ENCODE results near the gene FOXQ1. TPM values are rescaled to one million over a fixed set of nuclear protein-coding genes. Genes with fewer than 3 reads are reported as not detected.

FOXQ1 gene
- total RNA-seq, 1 donor from 2014 or later: 27.9 TPM

DNA sequence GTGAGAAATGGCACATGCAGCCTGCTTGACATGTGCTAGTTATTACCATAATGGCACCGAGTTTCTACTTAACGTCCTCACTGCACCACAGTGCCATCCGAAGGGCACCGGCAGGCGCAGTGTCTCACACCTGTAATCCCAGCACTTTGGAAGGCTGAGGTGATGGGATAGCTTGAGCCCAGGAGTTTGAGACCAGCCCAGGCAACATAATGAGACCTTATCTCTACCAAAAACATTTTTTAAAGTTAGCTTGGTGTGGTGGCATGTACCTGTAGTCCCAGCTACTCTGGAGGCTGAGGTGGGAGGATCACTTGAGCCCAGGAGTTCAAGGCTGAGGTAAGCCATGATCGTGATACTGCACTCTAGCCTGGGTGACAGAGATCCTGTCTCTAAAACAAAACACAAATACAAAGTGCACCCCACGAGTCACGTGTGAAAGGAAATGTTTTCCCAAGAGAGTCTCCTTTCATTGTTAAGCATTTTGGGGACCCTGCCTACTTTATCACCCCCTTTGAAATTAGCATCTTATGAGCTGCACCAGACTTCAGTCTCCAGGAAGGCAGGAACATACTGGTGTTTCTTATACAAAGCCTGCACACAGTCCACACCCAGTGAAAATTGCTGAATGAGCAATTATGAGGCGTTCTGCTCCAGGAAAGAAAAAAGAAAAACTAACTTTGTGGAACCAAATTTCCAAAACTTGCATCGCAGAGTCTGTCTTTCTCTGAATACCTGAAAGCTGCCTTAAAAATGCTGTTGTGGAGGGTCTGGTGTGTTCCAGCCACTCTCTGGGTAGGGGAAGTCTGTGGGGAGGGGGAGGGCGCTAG lies 47.1 kb upstream of the FOXQ1 start:
- no peak overlapping the region for H3K4me3 Mint-ChIP-seq
- H3K4me1 Mint-ChIP-seq (ENCODE audit: unreplicated experiment): no peaks in the 10 kb centered on the region
- peaks cover 17% of the 10 kb centered on the region for H3K27me3 Mint-ChIP-seq
- DNase-seq (ENCODE audit: extremely low spot score, unreplicated experiment): no peak
- no peaks in the 10 kb centered on the region for H3K36me3 Mint-ChIP-seq
- H3K27ac Mint-ChIP-seq: no peak overlapping the region
- no peaks in the 10 kb centered on the region for H3K9me3 Mint-ChIP-seq
- TF ChIP-seq, protein P1, sequence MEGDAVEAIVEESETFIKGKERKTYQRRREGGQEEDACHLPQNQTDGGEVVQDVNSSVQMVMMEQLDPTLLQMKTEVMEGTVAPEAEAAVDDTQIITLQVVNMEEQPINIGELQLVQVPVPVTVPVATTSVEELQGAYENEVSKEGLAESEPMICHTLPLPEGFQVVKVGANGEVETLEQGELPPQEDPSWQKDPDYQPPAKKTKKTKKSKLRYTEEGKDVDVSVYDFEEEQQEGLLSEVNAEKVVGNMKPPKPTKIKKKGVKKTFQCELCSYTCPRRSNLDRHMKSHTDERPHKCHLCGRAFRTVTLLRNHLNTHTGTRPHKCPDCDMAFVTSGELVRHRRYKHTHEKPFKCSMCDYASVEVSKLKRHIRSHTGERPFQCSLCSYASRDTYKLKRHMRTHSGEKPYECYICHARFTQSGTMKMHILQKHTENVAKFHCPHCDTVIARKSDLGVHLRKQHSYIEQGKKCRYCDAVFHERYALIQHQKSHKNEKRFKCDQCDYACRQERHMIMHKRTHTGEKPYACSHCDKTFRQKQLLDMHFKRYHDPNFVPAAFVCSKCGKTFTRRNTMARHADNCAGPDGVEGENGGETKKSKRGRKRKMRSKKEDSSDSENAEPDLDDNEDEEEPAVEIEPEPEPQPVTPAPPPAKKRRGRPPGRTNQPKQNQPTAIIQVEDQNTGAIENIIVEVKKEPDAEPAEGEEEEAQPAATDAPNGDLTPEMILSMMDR (conservative IDR thresholded peaks at IDR 0.05): no peak

DNA sequence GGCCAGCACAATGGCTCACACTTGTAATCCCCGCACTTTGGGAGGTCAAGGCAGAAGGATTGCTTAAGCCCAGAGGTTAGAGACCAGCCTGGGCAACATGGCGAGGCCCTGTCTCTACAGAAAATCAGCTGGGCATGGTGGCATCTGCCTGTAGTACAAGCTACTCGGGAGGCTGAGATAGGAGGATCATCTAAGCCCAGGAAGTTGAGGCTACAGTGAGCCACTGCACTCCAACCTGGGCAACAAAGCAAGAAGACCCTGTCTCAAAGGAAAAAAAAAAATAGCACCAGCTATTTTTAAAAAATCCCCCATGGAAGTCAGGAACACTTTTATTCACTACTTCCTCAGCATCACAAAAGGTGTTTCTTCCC lies 45.2 kb upstream of the FOXQ1 start:
- TF ChIP-seq, protein P1 (conservative IDR thresholded peaks at IDR 0.05): no peak
- Mint-ChIP-seq H3K27me3 (peaks cover 19% of the 10 kb centered on the region), H3K36me3 (no peaks in the 10 kb centered on the region)

DNA sequence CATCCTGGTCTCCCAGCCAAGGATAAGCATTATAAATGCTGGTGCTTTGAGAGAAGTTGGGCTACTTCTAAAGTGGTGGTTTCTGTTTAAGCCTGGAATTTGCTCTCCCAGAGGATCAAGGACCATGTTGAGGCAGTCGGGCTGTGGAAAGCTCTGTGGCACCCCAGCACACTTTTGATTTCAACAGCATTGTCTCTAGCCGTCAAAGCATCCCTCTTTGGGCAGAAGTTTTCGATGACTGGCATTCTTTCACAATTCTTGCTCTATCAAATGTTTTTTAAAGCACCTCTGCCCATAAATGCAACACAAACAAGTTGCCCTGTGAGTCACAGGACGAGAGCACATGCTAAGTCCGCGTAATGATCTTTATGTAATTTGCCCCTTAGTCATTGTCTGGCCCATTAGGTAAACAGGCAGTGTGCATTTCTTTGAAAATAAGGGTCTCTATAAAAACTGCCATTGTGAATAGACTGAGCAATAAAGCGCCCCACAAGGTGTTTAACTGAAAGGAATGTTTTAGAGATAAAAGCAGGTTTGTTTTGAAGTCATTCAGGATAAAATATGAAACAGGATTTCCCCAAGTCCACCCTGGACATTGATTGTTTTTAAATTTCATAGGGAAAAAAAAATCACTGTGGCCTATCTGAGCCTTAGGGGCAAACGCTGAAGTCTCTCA lies 44.7 kb upstream of the FOXQ1 start:
- H3K36me3 Mint-ChIP-seq: no peaks in the 10 kb centered on the region
- H3K27ac Mint-ChIP-seq: no peak overlapping the region
- peaks cover 19% of the 10 kb centered on the region for H3K27me3 Mint-ChIP-seq

More for the DNA sequence above, 45.2 kb upstream of the FOXQ1 start:
- no peak for DNase-seq (ENCODE audit: extremely low spot score, unreplicated experiment)
- Mint-ChIP-seq H3K27ac (no peak overlapping the region), H3K4me3 (no peak overlapping the region), H3K9me3 (no peaks in the 10 kb centered on the region), H3K4me1 (ENCODE audit: unreplicated experiment) (no peaks in the 10 kb centered on the region)

DNA sequence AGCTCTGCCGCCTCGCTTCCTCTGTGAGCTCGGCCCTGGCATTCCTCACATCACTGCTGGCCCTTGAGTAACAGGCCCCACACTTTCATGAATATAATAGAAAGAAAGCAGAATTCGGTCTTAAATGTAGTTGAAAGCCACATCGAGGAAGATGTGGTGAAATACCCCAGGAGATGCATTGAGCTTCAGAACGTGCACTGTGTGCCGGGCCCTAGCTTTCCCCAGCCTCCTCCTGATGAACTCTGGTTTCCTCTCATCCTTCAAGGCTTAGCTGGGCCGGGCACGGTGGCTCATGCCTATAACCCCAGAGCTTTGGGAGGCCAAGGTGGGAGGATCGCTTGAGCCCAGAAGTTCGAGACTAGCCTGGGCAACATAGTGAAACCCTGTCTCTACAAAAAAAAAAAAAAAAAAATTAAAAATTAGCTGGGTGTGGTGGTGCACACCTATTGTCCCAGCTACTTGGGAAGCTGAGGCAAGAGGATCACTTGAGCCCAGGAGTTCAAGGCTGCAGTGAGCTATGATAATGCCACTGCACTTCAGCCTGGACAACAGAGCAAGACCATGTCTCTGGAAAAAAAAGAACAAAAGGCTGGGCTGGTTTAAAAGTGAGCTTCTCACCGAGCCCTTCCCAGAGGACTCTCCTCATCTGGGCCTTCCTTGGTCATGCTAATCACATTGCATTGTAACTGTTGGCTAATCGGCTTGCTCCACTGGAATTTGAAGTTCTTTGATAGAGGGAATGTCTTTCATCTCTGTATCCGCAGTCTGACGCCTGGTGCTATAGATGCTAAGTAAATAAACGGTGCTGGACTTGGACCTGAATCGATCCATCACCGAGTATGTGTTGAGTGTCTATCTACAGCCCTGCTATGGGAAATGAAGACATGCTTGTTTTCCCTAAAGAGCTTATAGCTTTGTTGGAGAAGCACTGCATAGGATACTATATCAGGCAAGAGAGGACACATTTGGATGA lies 43.8 kb upstream of the FOXQ1 start:
- Mint-ChIP-seq H3K9me3 (peaks cover 3% of the 10 kb centered on the region), H3K36me3 (no peaks in the 10 kb centered on the region), H3K27me3 (peaks cover 20% of the 10 kb centered on the region), H3K4me3 (no peak overlapping the region), H3K27ac (peak overlapping the region; percentile 5), H3K4me1 (ENCODE audit: unreplicated experiment) (no peaks in the 10 kb centered on the region)
- DNase-seq (ENCODE audit: extremely low spot score, unreplicated experiment): no peak
- TF ChIP-seq, protein P1 (conservative IDR thresholded peaks at IDR 0.05): no peak

More for the DNA sequence above, 44.7 kb upstream of the FOXQ1 start:
- TF ChIP-seq, protein P1 (conservative IDR thresholded peaks at IDR 0.05): no peak
- no peak overlapping the region for H3K4me3 Mint-ChIP-seq
- no peaks in the 10 kb centered on the region for H3K9me3 Mint-ChIP-seq
- H3K4me1 Mint-ChIP-seq (ENCODE audit: unreplicated experiment): no peaks in the 10 kb centered on the region
- DNase-seq (ENCODE audit: extremely low spot score, unreplicated experiment): no peak

DNA sequence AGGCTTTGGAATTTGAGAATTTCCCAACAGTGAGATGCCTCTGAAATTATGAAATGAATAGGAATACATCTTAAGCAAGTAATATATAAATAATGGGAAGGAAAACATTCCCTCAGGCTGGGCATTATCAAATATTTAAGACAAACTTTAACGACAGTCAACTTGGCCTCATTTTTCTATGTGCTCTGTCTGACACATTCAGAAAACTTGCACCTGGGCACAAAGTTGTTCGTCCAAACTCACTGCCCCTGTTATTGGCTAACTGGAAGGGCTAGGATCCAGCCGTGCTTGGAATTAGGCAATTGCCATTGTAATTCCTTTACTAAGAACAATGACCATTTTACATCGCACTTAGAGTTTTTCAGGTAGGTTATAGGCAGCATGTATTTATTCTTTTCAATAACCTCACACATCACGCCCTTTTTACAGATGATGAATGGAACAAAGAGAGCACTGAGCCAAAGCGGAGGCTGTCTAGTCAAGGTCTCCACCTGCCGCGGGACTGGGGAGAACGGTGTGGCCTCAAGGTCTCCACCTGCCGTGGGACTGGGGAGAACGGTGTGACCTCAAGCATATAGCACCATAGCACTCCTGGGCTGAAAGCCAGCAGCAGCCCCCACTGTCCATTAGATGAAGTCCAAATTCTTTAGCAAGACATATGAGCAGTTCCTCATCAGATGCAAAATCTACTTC lies 40.7 kb upstream of the FOXQ1 start:
- DNase-seq (ENCODE audit: extremely low spot score, unreplicated experiment): no peak
- H3K9me3 Mint-ChIP-seq: peaks cover 5% of the 10 kb centered on the region
- TF ChIP-seq, protein P1 (conservative IDR thresholded peaks at IDR 0.05): no peak
- H3K27me3 Mint-ChIP-seq: peaks cover 16% of the 10 kb centered on the region
- H3K36me3 Mint-ChIP-seq: no peaks in the 10 kb centered on the region
- no peak overlapping the region for H3K27ac Mint-ChIP-seq
- H3K4me3 Mint-ChIP-seq: no peak overlapping the region
- H3K4me1 Mint-ChIP-seq (ENCODE audit: unreplicated experiment): no peaks in the 10 kb centered on the region

Data from type B pancreatic cell (in vitro differentiated cells).